Natural killer cell (primary cell): Measurements from ENCODE around the gene ZNF217. TPM values are rescaled to one million over a fixed set of nuclear protein-coding genes. Genes with fewer than 3 reads are reported as not detected.
"Not testable (repeated sequence)": the region's sequence is repeated elsewhere in the genome, so short reads cannot be mapped to it uniquely, and the experiment has no call there.

Experiments used
- ATAC-seq, 3 donors: fragments of 150-1000 bp in 2 of 3; fragments of 200-7000 bp in 1 of 3; cut with Tn5 transposase; 1 replicate in 1 of 3; 2 replicates in 2 of 3; pipeline ENCODE4 v1.10.0; 2021; ENCODE audit warnings: mild to moderate bottlenecking in 2 of 3, moderate library complexity in 2 of 3
- DNase-seq, 2 donors: peaks; one replicate each; pipeline versions ENCODE4 v3.0.0 to v3.0.0-alpha.2; 2013 to 2021; ENCODE audit warnings: mixed read lengths in 1 of 2
- H3K27ac ChIP-seq: one replicate; pipeline ENCODE4 v1.5.1; 2013; ENCODE audit warnings: mild to moderate bottlenecking, low read length
- H3K27me3 ChIP-seq: one replicate; pipeline ENCODE4 v1.6.1; 2013; ENCODE audit warnings: low read length; ENCODE audit not compliant: control insufficient read depth, insufficient read depth
- H3K36me3 ChIP-seq: one replicate; pipeline ENCODE4 v1.6.1; 2013; ENCODE audit warnings: low read length; ENCODE audit not compliant: control insufficient read depth, insufficient read depth
- H3K4me1 ChIP-seq: one replicate; pipeline ENCODE4 v1.6.1; 2013; ENCODE audit warnings: low read length; ENCODE audit not compliant: control insufficient read depth, insufficient read depth
- H3K4me3 ChIP-seq: one replicate; pipeline ENCODE4 v1.5.1; 2013; ENCODE audit warnings: low read length
- H3K9me3 ChIP-seq: one replicate; pipeline ENCODE4 v1.6.1; 2013; ENCODE audit warnings: low read length; ENCODE audit not compliant: control insufficient read depth, insufficient read depth
- H3K27ac Mint-ChIP-seq, 2 donors: one replicate each; pipeline ENCODE4 v1.8.0; 2022; ENCODE audit warnings: mild to moderate bottlenecking in 2 of 2, mixed read lengths in 2 of 2, moderate library complexity in 1 of 2
- H3K27me3 Mint-ChIP-seq, 2 donors: one replicate each; pipeline ENCODE4 v1.8.0; 2022; ENCODE audit warnings: low read depth in 2 of 2, mixed read lengths in 2 of 2
- H3K36me3 Mint-ChIP-seq: one replicate; pipeline ENCODE4 v1.8.0; 2022; ENCODE audit warnings: mixed read lengths
- H3K4me1 Mint-ChIP-seq, 2 donors: one replicate each; pipeline ENCODE4 v1.8.0; 2022; ENCODE audit warnings: mixed read lengths in 2 of 2
- H3K4me3 Mint-ChIP-seq: one replicate; pipeline ENCODE4 v1.8.0; 2022; ENCODE audit warnings: mild to moderate bottlenecking, moderate library complexity, mixed read lengths
- H3K9me3 Mint-ChIP-seq, 2 donors: one replicate each; pipeline ENCODE4 v1.8.0; 2022; ENCODE audit warnings: mixed read lengths in 2 of 2
- CTCF ChIP-seq: fragments of 200-600 bp; IDR thresholded peaks from one replicate; pipeline ENCODE4 v1.8.0; 2022; ENCODE audit warnings: antibody characterized with exemption
- WGBS: methylation state at CpG from one replicate; pipeline ENCODE4 v1.1.7; 2013; ENCODE audit warnings: missing lambda C conversion rate; ENCODE audit not compliant: insufficient coverage; 5-methylcytosine and 5-hydroxymethylcytosine counted together
- intact Hi-C: fragments of 100-400 bp; cut with micrococcal nuclease; formaldehyde crosslinking; loops from one replicate; pipeline ENCODE4 v1.14.2; 2022
- total RNA-seq, 4 donors: library from RNA; stranded (reverse); fragments of 120-200 nt in 1 of 4; gene quantifications; one replicate each; pipeline versions ENCODE4 v1.2.3 to v1.2.4, GENCODE V29; 2013 to 2022

ZNF217 gene
- total RNA-seq, 3 donors from 2014 or later (not counting 1 experiment from before 2014, with no cell fraction given), result 56.1 to 69.1 (median 59.0) TPM

- Histone ChIP-seq H3K4me3 (no peak overlapping the region), H3K36me3 (no peaks in the 10 kb centered on the region), H3K27ac (no peak overlapping the region), H3K4me1 (peaks cover 8% of the 10 kb centered on the region), H3K27me3 (no peaks in the 10 kb centered on the region), H3K9me3 (no peaks in the 10 kb centered on the region)
- WGBS, result 95% methylated on average over 6 of the region's 6 CpGs
- ATAC-seq (no peak), DNase-seq (no peak)
- TF ChIP-seq CTCF, result no peak
- Mint-ChIP-seq H3K9me3 (no peaks in the 10 kb centered on the region), H3K4me3 (no peak overlapping the region), H3K36me3 (no peaks in the 10 kb centered on the region), H3K27ac (peak overlapping the region in 1 of 2 donors; percentile 33), H3K4me1 (peaks cover 10 to 15% of the 10 kb centered on the region in 2 donors), H3K27me3 (no peaks in the 10 kb centered on the region)
- intact Hi-C loops, result no loop called here
Measured at GRCh38 chr20:53628076-53628475, 34.4 kb upstream of the ZNF217 start.

- H3K36me3 ChIP-seq, H3K4me3 Mint-ChIP-seq, intact Hi-C loops, H3K27me3 ChIP-seq, H3K36me3 Mint-ChIP-seq, ATAC-seq, H3K27ac Mint-ChIP-seq, H3K27me3 Mint-ChIP-seq, H3K4me3 ChIP-seq, H3K9me3 ChIP-seq, H3K9me3 Mint-ChIP-seq, H3K27ac ChIP-seq, DNase-seq: not testable (repeated sequence)
- peaks cover 21 to 24% of the 10 kb centered on the region in 2 donors for H3K4me1 Mint-ChIP-seq
- H3K4me1 ChIP-seq, result peaks cover 12% of the 10 kb centered on the region
- 98% methylated on average over 6 of the region's 10 CpGs for WGBS
Measured at GRCh38 chr20:53627001-53627400, 33.4 kb upstream of the ZNF217 start.

- intact Hi-C loops, result no loop called here
- no peak for TF ChIP-seq CTCF
- DNase-seq, result no peak
- WGBS, result 100% methylated on average over 2 of the region's 2 CpGs
- Histone ChIP-seq H3K9me3 (no peaks in the 10 kb centered on the region), H3K27ac (no peak overlapping the region), H3K4me1 (peaks cover 17% of the 10 kb centered on the region), H3K4me3 (no peak overlapping the region), H3K27me3 (no peaks in the 10 kb centered on the region), H3K36me3 (no peaks in the 10 kb centered on the region)
- Mint-ChIP-seq H3K4me3 (no peak overlapping the region), H3K9me3 (no peaks in the 10 kb centered on the region), H3K36me3 (no peaks in the 10 kb centered on the region), H3K4me1 (peaks cover 25 to 28% of the 10 kb centered on the region in 2 donors), H3K27ac (no peak overlapping the region), H3K27me3 (no peaks in the 10 kb centered on the region)
- ATAC-seq, result no peak
Measured at GRCh38 chr20:53626584-53626983, 32.9 kb upstream of the ZNF217 start.

GRCh38 chr20:53625311-53626129 lies 31.9 kb upstream of the ZNF217 start:
- no peaks in the 10 kb centered on the region for H3K36me3 ChIP-seq
- intact Hi-C loops, result no loop called here
- H3K36me3 Mint-ChIP-seq, result no peaks in the 10 kb centered on the region
- DNase-seq, result no peak
- H3K27ac ChIP-seq, result no peak overlapping the region
- no peak overlapping the region for H3K4me3 ChIP-seq
- 88% methylated on average over 9 of the region's 9 CpGs for WGBS
- H3K27ac Mint-ChIP-seq, result no peak overlapping the region
- no peak for ATAC-seq
- no peaks in the 10 kb centered on the region for H3K9me3 ChIP-seq
- H3K4me1 ChIP-seq, result peaks cover 25% of the 10 kb centered on the region
- no peaks in the 10 kb centered on the region for H3K27me3 ChIP-seq
- TF ChIP-seq CTCF, result no peak
- H3K9me3 Mint-ChIP-seq, result no peaks in the 10 kb centered on the region
- peaks cover 31 to 34% of the 10 kb centered on the region in 2 donors for H3K4me1 Mint-ChIP-seq
- H3K27me3 Mint-ChIP-seq, result no peaks in the 10 kb centered on the region
- no peak overlapping the region for H3K4me3 Mint-ChIP-seq

- H3K9me3 ChIP-seq, H3K27ac ChIP-seq, H3K36me3 ChIP-seq, H3K9me3 Mint-ChIP-seq, H3K27me3 ChIP-seq, H3K27ac Mint-ChIP-seq, DNase-seq, intact Hi-C loops, H3K4me3 ChIP-seq, H3K27me3 Mint-ChIP-seq, ATAC-seq, H3K4me3 Mint-ChIP-seq, H3K36me3 Mint-ChIP-seq: not testable (repeated sequence)
- WGBS, result 70% methylated on average over 7 of the region's 7 CpGs
- peaks cover 31 to 34% of the 10 kb centered on the region in 2 donors for H3K4me1 Mint-ChIP-seq
- peaks cover 25% of the 10 kb centered on the region for H3K4me1 ChIP-seq
Measured at GRCh38 chr20:53624927-53625250, 31.2 kb upstream of the ZNF217 start.
